Measurements from ENCODE around the gene VSNL1.
A peak's percentile ranks its signal among the peaks of the same experiment; 100 is the strongest.

VSNL1 gene

GRCh38 chr2:17615728-17616351 lies 75.3 kb downstream of the VSNL1 start:
- no peak for DNase-seq

- DNase-seq = no peak
Observed at GRCh38 chr2:17616405-17616804, 75.9 kb downstream of the VSNL1 start.

- DNase-seq = no peak
Observed at GRCh38 chr2:17617516-17617915, 77.0 kb downstream of the VSNL1 start.

- DNase-seq = no peak
Observed at GRCh38 chr2:17617955-17618354, 77.5 kb downstream of the VSNL1 start.

GRCh38 chr2:17620280-17620679 lies 79.8 kb downstream of the VSNL1 start:
- no peak for DNase-seq

- DNase-seq = no peak
Observed at GRCh38 chr2:17620841-17621240, 80.3 kb downstream of the VSNL1 start.

GRCh38 chr2:17621781-17622180 lies 81.3 kb downstream of the VSNL1 start:
- DNase-seq = no peak

- no peak for DNase-seq
Observed at GRCh38 chr2:17625446-17625845, 85.0 kb downstream of the VSNL1 start.

- no peak for DNase-seq
Observed at GRCh38 chr2:17626986-17627385, 86.5 kb downstream of the VSNL1 start.

GRCh38 chr2:17627434-17627833 lies 86.9 kb downstream of the VSNL1 start:
- DNase-seq = no peak

GRCh38 chr2:17628349-17629261 lies 88.1 kb downstream of the VSNL1 start:
- no peak for DNase-seq

- no peak for DNase-seq
Observed at GRCh38 chr2:17630089-17630488, 89.6 kb downstream of the VSNL1 start.

GRCh38 chr2:17634997-17635396 lies 94.5 kb downstream of the VSNL1 start:
- no peak for DNase-seq

- DNase-seq = no peak
Observed at GRCh38 chr2:17636257-17636656, 95.8 kb downstream of the VSNL1 start.

- DNase-seq = no peak
Observed at GRCh38 chr2:17637131-17637906, 96.8 kb downstream of the VSNL1 start.

- no peak for DNase-seq
Observed at GRCh38 chr2:17638196-17638743, 97.8 kb downstream of the VSNL1 start.

GRCh38 chr2:17640406-17640805 lies 99.9 kb downstream of the VSNL1 start:
- no peak for DNase-seq

GRCh38 chr2:17643031-17643615 lies 102.6 kb downstream of the VSNL1 start:
- DNase-seq = no peak

- no peak for DNase-seq
Observed at GRCh38 chr2:17644997-17645720, 104.7 kb downstream of the VSNL1 start.

- peak; percentile 30 for DNase-seq
Observed at GRCh38 chr2:17646081-17646554, 105.6 kb downstream of the VSNL1 start.

GRCh38 chr2:17646838-17647701 lies 106.6 kb downstream of the VSNL1 start:
- DNase-seq = no peak
